HG03558 (cell line): Measurements from ENCODE around the gene COMMD3.

Experiments used
- ATAC-seq: cut with Tn5 transposase; IDR thresholded peaks from one replicate; pipeline ENCODE4 v1.9.1; 2021; ENCODE audit warnings: moderate number of reproducible peaks; ENCODE audit not compliant: unreplicated experiment; ENCODE audit errors: extremely low read depth

The COMMD3 gene

DNA sequence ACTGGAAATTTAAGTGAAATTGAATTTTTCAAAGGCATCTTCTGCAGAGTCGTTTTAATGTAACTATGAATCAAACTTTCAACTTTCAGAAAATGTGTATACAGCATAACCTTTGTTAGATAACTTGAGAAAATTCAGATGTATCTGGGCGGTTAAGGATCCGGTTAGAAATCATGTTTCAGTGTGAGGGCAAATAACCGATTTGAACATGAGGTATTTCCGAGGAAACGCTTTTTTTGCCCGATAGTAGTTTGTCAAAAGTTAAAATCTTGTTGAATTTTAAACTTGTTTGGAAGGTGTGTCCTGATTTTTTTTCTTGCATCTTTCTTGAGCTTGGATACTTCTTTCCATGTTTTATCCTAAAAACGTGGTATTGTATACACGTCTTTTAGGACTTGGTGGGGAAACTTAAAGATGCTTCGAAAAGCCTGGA lies 3.4 kb downstream of the COMMD3 start:
- no peak for ATAC-seq

GRCh38 chr10:22319980-22320558 lies 3.9 kb downstream of the COMMD3 start:
- no peak for ATAC-seq

DNA sequence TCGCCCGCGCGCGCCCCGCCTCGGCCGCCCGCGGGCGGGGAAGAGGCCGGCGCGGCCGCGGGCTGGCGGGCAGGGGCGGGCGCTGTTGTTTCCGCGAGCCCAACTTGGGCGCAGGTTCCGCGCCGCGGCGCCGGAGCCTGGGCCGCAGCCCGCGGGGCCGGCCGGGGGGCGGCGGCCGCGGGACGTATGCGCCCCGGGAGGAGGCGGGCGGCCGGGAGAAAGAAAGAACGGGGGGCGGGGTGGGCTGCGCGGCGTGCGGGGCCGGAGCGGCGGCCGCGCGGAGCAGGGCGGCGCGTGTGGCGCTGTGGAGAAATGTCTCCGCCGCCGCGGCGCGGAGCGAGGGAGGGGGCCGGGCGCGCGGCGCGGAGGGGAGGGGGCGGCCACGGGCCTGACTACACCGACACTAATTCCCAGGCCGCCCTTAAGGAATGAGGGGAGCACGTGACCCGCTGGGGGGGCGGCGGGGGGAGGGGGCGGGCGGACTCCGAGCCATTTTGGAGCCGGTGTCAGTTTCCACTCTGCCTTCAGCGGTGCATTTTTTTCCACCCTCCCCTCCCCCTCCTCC lies 4.5 kb downstream of the COMMD3 start, which contains the start of gene BMI1:
Gene BMI1, plus strand, starts transcription at position 509 of the 565 bp plus-strand sequence. CDS start 5,351 bp downstream, outside the sequence.
- no peak for ATAC-seq

- ATAC-seq = no peak
Observed at GRCh38 chr10:22321156-22321923, 5.2 kb downstream of the COMMD3 start.

GRCh38 chr10:22321924-22322640 lies 5.9 kb downstream of the COMMD3 start:
- ATAC-seq = no peak

DNA sequence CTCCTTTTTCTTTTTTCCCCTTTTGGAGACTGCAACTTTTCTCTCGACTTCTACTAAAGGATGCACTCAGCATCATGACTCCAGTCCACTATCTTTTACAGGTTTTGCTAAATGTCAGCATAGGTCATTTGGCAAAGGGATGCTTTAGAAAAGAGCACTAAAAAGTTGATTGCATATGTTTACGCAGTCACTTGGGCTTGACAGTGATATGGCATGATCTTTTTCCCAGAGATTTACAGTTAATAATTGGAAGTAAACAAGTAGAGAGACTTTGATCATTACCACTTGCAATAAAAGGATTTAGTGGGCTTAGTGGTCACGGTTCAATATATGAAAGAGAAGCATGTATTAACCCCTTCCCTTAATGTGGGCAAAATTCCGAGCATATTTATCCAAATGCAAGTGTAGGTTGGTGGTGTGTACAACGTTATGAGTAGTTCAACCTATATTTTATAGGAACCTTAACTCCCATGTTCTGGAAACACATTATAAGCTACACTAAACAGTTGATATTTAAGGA lies 6.5 kb downstream of the COMMD3 start:
- no peak for ATAC-seq

DNA sequence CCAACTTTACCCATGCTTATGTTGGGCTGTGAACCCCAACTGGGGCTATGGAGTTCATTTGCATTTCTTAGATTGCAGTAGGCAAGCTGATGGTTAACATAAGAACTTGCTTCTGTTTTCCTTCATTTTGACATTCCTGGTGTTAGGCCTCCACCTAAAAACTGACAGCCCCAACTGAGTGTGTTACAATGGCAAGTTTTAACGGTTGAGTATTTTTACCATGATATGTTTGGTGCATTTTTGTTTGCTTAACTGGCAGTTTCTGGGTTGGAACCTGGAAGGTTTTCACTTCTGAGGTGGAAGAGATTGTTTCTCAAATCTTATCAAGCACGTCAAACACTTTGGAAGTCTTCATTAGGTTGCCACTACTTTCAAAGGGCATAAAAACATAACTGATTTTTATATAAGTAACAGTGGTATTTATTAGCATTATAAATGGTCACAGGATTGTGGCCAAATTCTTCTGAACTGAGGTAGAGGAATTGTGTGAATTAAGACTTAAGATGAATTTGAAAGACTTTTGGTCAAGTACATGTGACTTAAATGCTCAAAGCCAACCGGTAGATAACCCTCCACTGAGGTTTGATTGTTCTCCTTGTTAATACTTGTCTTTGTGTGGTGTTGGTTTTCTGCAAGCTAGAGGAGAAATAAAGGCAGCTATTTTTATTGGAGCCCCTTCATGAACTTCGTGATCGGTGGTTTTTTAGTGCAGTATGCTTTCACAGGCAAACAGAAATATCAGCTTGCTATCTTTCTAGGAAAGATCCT lies 7.5 kb downstream of the COMMD3 start:
- ATAC-seq = no peak

GRCh38 chr10:22324413-22324812 lies 8.2 kb downstream of the COMMD3 start:
- no peak for ATAC-seq

- ATAC-seq = no peak
Observed at GRCh38 chr10:22324893-22325271, 8.7 kb downstream of the COMMD3 start.

DNA sequence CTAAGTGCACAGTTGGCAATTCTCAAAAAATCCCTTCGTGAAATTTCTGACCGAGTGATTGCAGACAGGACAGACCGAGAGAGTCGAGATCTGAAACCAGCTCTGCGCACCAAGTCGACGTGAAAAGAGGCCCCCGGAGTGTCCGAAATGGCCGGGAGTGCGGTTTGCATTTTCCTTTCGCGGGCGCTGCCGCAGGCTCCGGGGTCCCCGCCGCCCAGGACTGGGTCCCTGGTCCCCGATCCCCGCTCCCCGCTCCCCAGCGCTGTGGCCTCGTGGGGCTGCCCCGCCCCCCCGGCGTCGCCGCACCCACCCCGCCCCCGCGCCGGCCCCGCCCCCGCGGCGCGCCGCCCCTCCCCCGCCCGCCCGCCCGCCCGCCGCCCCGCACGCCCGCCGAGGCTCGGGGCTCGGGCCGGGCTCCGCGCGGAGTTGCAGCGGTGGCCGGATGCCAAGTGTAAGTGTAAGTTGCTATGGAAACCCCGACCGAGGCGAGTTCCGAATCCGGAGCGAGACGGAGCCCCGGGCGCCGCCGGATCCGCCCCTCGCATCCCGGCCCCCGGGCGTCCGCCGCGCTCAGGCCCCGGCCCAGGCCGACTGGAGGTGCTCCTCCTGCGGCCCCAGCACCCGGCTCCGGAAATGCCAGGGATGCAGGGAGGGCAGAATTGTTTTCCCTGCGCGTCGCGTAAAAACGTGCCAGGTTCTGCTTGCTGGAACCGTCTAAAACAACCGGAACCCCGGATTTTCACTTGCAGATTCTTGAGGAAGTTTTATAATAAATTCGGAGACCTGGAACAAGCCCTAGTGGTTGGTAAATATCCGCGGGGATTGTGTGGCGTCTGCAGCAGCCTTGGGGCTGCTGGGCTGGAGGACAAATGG lies 9.3 kb downstream of the COMMD3 start:
- ATAC-seq = no peak

DNA sequence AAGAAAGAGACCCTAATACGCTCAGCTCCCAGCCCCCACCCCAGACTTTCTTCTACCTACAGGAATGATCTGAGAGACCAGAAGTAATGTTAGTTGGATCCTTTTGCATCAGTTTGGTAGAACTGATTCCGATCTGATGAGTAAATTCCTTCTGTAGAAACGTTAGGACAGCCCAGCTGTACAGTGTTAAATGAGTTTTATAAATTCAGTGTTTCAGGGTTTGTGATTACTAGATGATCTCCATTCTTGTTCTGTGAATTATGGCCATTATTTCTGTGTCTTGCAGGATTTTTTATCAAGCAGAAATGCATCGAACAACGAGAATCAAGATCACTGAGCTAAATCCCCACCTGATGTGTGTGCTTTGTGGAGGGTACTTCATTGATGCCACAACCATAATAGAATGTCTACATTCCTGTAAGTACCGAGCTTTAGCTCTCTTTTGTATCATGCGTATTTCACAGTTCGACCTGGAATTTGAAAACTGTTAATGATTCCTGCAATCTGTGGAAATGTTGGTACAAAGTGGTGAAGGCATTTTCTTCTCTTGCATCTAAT lies 10.0 kb downstream of the COMMD3 start:
- ATAC-seq = no peak

DNA sequence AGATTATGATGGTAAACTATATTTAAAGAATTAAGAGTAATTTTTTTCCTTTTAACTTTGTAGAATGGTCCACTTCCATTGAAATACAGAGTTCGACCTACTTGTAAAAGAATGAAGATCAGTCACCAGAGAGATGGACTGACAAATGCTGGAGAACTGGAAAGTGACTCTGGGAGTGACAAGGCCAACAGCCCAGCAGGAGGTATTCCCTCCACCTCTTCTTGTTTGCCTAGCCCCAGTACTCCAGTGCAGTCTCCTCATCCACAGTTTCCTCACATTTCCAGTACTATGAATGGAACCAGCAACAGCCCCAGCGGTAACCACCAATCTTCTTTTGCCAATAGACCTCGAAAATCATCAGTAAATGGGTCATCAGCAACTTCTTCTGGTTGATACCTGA lies 13.0 kb downstream of the COMMD3 start:
- no peak for ATAC-seq

- no peak for ATAC-seq
Observed at GRCh38 chr10:22332116-22332692, 16.0 kb downstream of the COMMD3 start.

DNA sequence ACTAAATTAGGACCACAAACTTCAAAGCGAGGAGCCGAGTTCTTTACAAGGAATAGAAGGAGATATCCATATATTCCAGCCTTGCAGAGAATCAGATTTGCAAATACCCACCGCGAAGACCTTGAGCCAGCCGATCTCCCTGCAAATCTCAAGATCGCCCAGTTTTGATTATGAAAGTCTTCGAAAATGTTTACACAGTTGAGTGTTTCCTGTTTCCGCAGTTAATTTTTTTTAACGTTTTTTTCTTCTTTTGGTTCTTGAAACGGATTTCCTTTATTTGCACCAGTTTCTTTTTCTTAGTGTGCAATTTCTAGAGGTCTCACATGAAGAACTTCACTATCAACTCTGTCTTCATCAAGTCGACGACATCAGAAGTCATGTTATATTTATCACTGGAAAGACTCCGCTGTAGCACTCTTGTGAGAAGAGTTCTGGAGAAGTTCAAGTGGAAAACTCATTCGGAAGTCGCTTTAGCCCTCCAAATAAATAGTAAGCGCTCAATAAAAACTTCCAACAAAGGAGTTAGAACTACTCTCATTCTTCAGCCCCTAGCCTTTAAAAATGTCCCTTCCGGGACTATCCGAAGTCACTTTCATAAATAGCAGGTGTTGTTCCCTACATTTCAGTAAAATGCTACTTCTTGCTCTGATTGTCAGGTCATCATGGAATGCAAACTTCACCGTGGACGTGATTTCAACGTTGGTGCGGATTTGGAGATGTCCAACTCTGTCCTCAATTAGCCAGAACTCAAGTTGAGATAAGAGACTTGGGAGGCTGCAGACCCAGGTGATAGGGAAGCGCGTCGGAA lies 17.2 kb downstream of the COMMD3 start:
- ATAC-seq = no peak

GRCh38 chr10:22333975-22334282 lies 17.7 kb downstream of the COMMD3 start:
- no peak for ATAC-seq

DNA sequence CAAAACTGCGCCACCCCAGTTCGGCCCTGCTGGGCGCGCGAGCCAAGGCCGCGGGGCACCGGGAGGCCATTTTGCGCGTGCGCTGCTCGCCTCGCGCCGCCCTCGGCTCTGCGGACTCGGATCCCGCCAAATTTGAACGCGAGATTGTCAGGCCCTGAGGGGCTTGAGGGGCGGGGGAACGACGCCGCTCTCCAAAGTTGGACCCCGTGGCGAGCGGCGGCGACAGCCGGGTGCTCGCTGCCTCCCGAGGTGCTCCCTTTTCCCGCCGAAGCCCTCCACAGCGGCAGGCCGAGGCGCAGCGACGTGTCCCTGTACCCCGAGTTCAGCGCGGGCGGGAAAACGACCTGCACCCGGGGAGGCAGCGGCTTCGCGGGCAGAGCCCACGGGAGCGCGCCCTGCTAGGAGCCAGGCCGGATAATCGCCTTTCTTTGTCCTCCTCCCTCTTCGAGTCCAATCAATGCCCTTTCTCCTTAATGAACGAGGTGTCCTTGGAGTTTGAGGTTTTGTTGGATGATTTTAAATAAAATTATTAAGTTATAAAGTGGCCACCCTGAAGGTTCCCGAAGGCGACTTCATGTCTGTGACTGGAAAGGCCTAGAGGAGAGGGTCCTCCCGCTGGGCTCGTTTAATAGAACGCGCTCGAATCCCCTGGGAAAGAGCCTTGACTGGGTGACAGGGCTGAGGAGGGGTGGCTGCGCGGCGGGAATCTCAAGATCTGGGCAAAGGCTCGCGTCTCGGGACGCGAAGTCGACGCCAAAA lies 18.4 kb downstream of the COMMD3 start:
- no peak for ATAC-seq
